ENCODE results near the gene GSAP.

GSAP gene

GRCh38 chr7:77262316-77262715, 153.8 kb downstream of the GSAP start:
- H3K4me1 ChIP-seq (ENCODE audit: insufficient read depth, low read length, severe bottlenecking) = peaks cover 14% of the 10 kb centered on the region
- H3F3A ChIP-seq (ENCODE audit: insufficient read depth, low read length) = no peaks in the 10 kb centered on the region
- H3K9me2 ChIP-seq (ENCODE audit: low read depth, low read length) = no peaks in the 10 kb centered on the region
- no peak overlapping the region for H3K4me3 ChIP-seq (ENCODE audit: low read depth, low read length, poor library complexity, severe bottlenecking)
- no peaks in the 10 kb centered on the region for H3K36me3 ChIP-seq (ENCODE audit: insufficient read depth, low read length)
- no peak for TF ChIP-seq EZH2 (IDR thresholded peaks at IDR 0.05; ENCODE audit: borderline replicate concordance, low read length)
- TF ChIP-seq, protein P1, sequence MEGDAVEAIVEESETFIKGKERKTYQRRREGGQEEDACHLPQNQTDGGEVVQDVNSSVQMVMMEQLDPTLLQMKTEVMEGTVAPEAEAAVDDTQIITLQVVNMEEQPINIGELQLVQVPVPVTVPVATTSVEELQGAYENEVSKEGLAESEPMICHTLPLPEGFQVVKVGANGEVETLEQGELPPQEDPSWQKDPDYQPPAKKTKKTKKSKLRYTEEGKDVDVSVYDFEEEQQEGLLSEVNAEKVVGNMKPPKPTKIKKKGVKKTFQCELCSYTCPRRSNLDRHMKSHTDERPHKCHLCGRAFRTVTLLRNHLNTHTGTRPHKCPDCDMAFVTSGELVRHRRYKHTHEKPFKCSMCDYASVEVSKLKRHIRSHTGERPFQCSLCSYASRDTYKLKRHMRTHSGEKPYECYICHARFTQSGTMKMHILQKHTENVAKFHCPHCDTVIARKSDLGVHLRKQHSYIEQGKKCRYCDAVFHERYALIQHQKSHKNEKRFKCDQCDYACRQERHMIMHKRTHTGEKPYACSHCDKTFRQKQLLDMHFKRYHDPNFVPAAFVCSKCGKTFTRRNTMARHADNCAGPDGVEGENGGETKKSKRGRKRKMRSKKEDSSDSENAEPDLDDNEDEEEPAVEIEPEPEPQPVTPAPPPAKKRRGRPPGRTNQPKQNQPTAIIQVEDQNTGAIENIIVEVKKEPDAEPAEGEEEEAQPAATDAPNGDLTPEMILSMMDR (IDR thresholded peaks at IDR 0.05; ENCODE audit: low read length) = no peak
- H4K20me1 ChIP-seq (ENCODE audit: insufficient read depth, low read length) = no peaks in the 10 kb centered on the region
- H3K27me3 ChIP-seq (ENCODE audit: insufficient read depth, low read length) = no peaks in the 10 kb centered on the region
- H3K4me2 ChIP-seq (ENCODE audit: low read length) = no peak overlapping the region
- no peak overlapping the region for H2AFZ ChIP-seq (ENCODE audit: low read length)
- H3K9me3 ChIP-seq (ENCODE audit: low read length) = no peaks in the 10 kb centered on the region
- no peak overlapping the region for H3K27ac ChIP-seq (ENCODE audit: low read depth, low read length, poor library complexity, severe bottlenecking)
- no peaks in the 10 kb centered on the region for H3K79me2 ChIP-seq (ENCODE audit: insufficient read depth, low read length)
- no peak overlapping the region for H3K9ac ChIP-seq (ENCODE audit: low read length)

All from OCI-LY1 (cell line).